K562 (cell line): Measurements from ENCODE around the gene PPP1R16B.

Source experiments
- CHD1 ChIP-seq: fragments of 200-600 bp; sonication (generic); IDR thresholded peaks from one replicate; pipeline ENCODE4 v1.6.1; 2012; ENCODE audit warnings: mild to moderate bottlenecking, moderate library complexity, low read length, inconsistent platforms
- CTCF ChIP-seq, 3 experiments: IDR thresholded peaks in 2 of 3; conservative IDR thresholded peaks in 1 of 3; 2 replicates each; pipeline ENCODE4 v1.5.1; 2011 to 2012; ENCODE audit warnings: low read length in 3 of 3, mild to moderate bottlenecking in 3 of 3, control low read depth in 2 of 3, improper control_type of control experiment in 1 of 3, inconsistent platforms in 1 of 3, low read depth in 1 of 3, mixed read lengths in 1 of 3, moderate library complexity in 1 of 3; ENCODE audit not compliant: insufficient read depth in 2 of 3
- EP300 ChIP-seq: IDR thresholded peaks from 2 replicates; pipeline ENCODE4 v1.6.1; 2012; ENCODE audit warnings: low read length, improper control_type of control experiment
- KLF13 ChIP-seq: fragments of 450-650 bp; IDR thresholded peaks from 2 replicates; pipeline ENCODE4 v1.6.1; 2016; ENCODE audit warnings: missing genetic modification characterization, low read depth, mild to moderate bottlenecking, missing compliant biosample characterization, moderate library complexity, borderline replicate concordance
- SMC3 ChIP-seq: conservative IDR thresholded peaks from 2 replicates; pipeline ENCODE4 v1.6.1; 2011; ENCODE audit warnings: low read depth, low read length, improper control_type of control experiment; ENCODE audit not compliant: insufficient read depth

GRCh38 chr20:38861071-38861401, 55.5 kb downstream of the PPP1R16B start:
- no peak for TF ChIP-seq EP300
- TF ChIP-seq CTCF (IDR thresholded peaks at IDR 0.05 in 2 of 3, conservative IDR thresholded peaks at IDR 0.05 in 1 of 3; ENCODE audit: insufficient read depth in 2 of 3, low read depth in 1 of 3, low read length in 3 of 3): no peak
- no peak for TF ChIP-seq CHD1
- no peak for TF ChIP-seq SMC3
- no peak for TF ChIP-seq KLF13
